ENCODE data around the gene RMI2.

The RMI2 gene

GRCh38 chr16:11350921-11351335 lies 5.7 kb downstream of the RMI2 start:
- no peak for DNase-seq (ENCODE audit: low spot score)
- ChIA-PET POLR2A (ENCODE audit: low non-redundant PET) (no interaction called here), CTCF (interaction anchor here (0.7 kb wide), 1 partner anchor 352 kb away, joined by 3 read pairs; no protein-coding TSS in a partner anchor)
- TF ChIP-seq CTCF (conservative IDR thresholded peaks at IDR 0.05; ENCODE audit: low read depth): no peak
- no peak overlapping the region for H3K27ac ChIP-seq

GRCh38 chr16:11353158-11353557 lies 7.9 kb downstream of the RMI2 start:
- TF ChIP-seq CTCF (conservative IDR thresholded peaks at IDR 0.05; ENCODE audit: low read depth): no peak
- ChIA-PET POLR2A (ENCODE audit: low non-redundant PET) (no interaction called here), CTCF (interaction anchor here (0.6 to 0.7 kb wide), 2 partner anchors 97 to 366 kb away, joined by 3 read pairs; no protein-coding TSS in a partner anchor)
- H3K27ac ChIP-seq: no peak overlapping the region
- DNase-seq (ENCODE audit: low spot score): no peak

- ChIA-PET POLR2A (ENCODE audit: low non-redundant PET) (no interaction called here), CTCF (interaction anchor here (0.5 kb wide), 1 partner anchor 39 kb away, joined by 3 read pairs; no protein-coding TSS in a partner anchor)
- no peak overlapping the region for H3K27ac ChIP-seq
- TF ChIP-seq CTCF (conservative IDR thresholded peaks at IDR 0.05; ENCODE audit: low read depth): no peak
- no peak for DNase-seq (ENCODE audit: low spot score)
Measured at GRCh38 chr16:11354407-11354732, 9.1 kb downstream of the RMI2 start.

- no peak overlapping the region for H3K27ac ChIP-seq
- CTCF ChIA-PET: interaction anchor here (0.5 kb wide), 1 partner anchor 38 kb away, joined by 3 read pairs; no protein-coding TSS in a partner anchor
- POLR2A ChIA-PET (ENCODE audit: low non-redundant PET): no interaction called here
- no peak for DNase-seq (ENCODE audit: low spot score)
- no peak for TF ChIP-seq CTCF (conservative IDR thresholded peaks at IDR 0.05; ENCODE audit: low read depth)
Measured at GRCh38 chr16:11354733-11355574, 9.7 kb downstream of the RMI2 start.

GRCh38 chr16:11355862-11356261 lies 10.6 kb downstream of the RMI2 start:
- no peak for DNase-seq (ENCODE audit: low spot score)
- TF ChIP-seq CTCF (conservative IDR thresholded peaks at IDR 0.05; ENCODE audit: low read depth): no peak
- ChIA-PET POLR2A (ENCODE audit: low non-redundant PET) (no interaction called here), CTCF (interaction anchor here (0.6 to 0.7 kb wide), 2 partner anchors 31 to 160 kb away, joined by 3 read pairs; no protein-coding TSS in a partner anchor)
- H3K27ac ChIP-seq: peak overlapping the region; percentile 85; the same call in 1 of the 2 replicates

GRCh38 chr16:11356573-11357331 lies 11.5 kb downstream of the RMI2 start:
- H3K27ac ChIP-seq: peak overlapping the region; percentile 85
- CTCF ChIA-PET: interaction anchor here (0.7 to 0.8 kb wide), 3 partner anchors 33 to 411 kb away, joined by 3 to 4 read pairs (median 3); no protein-coding TSS in a partner anchor
- POLR2A ChIA-PET (ENCODE audit: low non-redundant PET): no interaction called here
- DNase-seq (ENCODE audit: low spot score): no peak
- TF ChIP-seq CTCF (conservative IDR thresholded peaks at IDR 0.05; ENCODE audit: low read depth): no peak; the same call in 1 of the 2 replicates

Data from RWPE1 (cell line).